GM18909 (cell line): Measurements from ENCODE around the gene PRR22.

Experiments
- ATAC-seq: cut with Tn5 transposase; IDR thresholded peaks from one replicate; pipeline ENCODE4 v1.9.1; 2021; ENCODE audit warnings: mild to moderate bottlenecking; ENCODE audit not compliant: unreplicated experiment, poor library complexity

Gene PRR22

DNA sequence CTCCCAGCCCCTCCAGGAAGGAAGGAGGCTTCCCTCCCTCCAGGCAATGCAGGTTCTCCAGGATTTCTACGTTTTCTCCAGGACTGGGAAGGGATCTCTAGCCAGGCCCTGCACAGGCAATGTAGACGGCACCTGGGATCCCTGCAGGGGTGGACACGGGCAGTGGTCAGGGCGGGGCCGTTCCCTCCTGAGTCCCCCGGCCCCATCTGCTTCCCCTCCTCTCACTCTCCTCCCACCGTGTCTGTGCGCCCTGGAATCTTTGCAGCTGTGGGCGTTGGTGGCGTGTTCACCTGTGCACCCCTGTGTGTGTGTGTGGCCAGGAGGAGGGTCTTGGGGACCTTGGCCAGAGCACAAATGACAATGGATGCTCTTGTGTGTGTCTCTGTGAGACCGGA lies 30.3 kb upstream of the PRR22 start:
- ATAC-seq = no peak

- ATAC-seq = no peak
Observed at GRCh38 chr19:5814123-5814851, 29.7 kb upstream of the PRR22 start.

GRCh38 chr19:5811117-5811516 lies 26.6 kb upstream of the PRR22 start:
- no peak for ATAC-seq

DNA sequence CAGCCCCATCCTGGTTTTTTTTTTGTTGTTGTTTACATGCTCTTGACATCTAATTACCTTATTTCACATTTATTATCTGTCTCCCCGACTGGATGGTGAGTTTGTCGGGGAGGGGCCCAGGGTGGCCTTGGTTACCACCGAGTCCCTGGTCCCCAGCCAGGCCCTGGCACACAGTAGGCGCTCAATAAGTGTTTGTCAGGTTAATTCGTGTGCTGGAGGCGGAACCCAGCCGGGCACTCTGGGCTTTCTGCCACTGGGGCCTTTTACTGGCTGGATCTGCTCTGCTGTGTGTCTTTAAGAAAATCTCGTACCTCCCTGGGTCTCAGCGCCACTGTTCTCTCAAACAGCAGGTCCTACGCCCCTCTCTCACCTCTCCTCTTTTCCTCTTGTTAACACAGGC lies 24.9 kb upstream of the PRR22 start:
- ATAC-seq = no peak

GRCh38 chr19:5809053-5809452 lies 24.5 kb upstream of the PRR22 start:
- no peak for ATAC-seq

- no peak for ATAC-seq
Observed at GRCh38 chr19:5808120-5808816, 23.7 kb upstream of the PRR22 start.

DNA sequence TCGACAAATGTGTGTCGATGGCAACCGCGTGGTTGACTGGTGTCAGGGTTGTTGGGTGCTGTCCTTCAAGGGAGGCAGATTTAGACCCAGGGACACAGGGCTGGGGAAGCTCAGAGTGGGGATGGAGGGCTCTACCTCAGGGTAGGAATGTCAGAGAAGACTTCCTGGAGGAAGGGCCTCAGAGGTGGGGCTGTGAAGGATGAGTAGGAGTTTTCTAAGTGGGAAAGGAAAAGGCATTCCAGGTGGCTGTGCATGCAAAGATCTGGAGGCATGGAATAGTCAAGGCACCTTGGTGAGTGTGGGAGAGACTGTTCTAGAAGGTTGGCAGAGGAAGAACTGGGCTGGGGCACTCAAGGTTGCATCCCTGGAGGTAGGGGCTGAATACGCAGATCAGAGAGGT lies 22.4 kb upstream of the PRR22 start:
- ATAC-seq = no peak

- no peak for ATAC-seq
Observed at GRCh38 chr19:5806133-5806489, 21.6 kb upstream of the PRR22 start.

GRCh38 chr19:5805462-5806132 lies 21.1 kb upstream of the PRR22 start:
- no peak for ATAC-seq

DNA sequence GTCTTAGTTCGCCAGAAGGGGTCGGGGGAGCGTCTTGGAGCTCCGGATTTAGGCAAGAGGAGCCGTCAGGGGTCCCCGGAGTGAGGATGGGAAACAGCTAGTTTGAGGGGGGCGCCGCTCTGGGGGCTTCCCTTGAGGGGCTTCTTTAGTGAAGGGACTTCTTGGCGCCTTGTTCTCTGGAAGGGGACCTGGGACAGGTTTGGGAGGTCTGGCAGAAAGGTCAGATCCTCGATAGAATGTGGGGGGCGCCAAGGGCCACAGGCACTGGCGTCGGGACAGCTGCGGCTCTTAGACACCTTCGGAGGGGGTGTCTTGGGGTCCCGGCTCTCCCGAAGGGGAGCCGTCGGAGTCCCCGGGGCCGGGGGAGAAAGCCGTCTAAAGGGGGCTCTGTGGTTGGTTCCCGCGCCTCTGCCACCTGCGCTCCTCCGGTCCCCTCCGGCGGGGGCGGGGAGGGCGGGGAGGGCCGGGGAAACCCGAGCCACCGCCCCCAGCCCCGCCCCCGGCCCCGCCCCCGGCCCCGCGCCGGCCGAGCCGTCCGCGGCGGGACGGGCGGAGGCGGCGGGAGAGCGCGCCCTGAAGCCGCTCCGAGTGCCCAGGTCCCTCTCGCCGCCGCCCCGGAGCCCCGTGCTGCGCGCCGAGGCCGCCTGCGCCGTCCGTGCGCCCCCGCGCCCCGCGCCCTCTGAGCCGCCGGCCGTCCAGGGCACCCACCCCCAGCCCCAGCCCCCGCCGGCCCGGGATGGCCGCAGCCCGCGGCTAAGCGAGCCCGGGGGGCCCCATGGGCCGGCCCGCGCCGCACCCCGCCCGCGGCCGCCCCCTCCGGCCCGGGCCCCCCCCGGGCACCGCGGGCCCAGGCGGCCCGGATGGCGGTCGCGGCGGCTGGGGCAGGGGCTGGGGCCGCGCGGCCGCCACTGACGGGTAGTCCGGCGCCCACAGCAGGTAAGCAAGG lies 20.2 kb upstream of the PRR22 start, which contains the start of gene NRTN:
Gene NRTN (plus strand): TSS at position 552 of the 946 bp plus-strand sequence. CDS start 19,099 bp downstream, outside the sequence.
- no peak for ATAC-seq

- ATAC-seq = peak; percentile 82
Observed at GRCh38 chr19:5803752-5804515, 19.4 kb upstream of the PRR22 start.

GRCh38 chr19:5803441-5803751 lies 18.9 kb upstream of the PRR22 start:
- no peak for ATAC-seq

GRCh38 chr19:5801796-5802619 lies 17.5 kb upstream of the PRR22 start:
- no peak for ATAC-seq

DNA sequence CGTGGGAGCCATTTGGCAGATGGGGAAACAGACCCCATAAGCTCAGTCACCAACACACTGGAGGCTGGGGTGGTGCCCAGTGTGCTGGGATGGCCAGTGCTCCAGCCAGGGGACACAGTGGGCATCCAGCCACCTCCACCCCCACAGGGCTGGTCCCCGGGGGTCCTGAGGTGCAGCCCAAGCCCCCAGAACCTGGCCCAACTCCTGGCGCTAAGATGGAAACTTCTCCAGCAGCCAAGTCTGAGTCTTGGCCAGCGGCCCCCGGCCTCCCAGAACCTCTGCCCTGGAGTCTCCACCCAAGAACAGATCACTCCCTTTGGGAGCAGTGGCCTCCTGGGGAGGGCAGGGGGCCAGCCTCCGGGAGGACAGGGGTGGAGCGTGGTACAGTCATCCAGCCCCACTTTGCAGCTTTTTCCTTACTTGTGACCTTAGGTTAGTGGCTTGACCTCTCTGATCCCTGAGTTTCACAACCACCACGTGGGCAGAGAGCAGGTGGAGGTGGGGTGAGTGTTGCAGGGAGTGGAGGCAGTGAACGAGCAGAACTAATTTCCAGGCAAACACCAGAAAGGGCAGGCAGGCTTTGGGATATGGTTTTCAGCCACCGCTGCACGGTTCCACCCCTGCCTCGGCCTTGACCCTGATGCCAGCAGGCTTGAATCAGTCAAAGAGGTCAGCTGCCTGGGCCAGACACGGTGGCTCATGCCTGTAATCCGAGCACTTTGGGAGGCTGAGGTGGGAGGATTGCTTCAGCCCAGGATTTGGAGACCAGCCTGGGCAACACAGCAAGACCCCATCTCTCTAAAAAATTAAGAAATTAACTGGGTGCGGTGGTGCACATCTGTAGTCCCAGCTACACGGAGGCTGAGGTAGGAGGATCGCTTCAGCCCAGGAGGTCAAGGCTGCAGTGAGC lies 16.1 kb upstream of the PRR22 start:
- ATAC-seq = no peak

DNA sequence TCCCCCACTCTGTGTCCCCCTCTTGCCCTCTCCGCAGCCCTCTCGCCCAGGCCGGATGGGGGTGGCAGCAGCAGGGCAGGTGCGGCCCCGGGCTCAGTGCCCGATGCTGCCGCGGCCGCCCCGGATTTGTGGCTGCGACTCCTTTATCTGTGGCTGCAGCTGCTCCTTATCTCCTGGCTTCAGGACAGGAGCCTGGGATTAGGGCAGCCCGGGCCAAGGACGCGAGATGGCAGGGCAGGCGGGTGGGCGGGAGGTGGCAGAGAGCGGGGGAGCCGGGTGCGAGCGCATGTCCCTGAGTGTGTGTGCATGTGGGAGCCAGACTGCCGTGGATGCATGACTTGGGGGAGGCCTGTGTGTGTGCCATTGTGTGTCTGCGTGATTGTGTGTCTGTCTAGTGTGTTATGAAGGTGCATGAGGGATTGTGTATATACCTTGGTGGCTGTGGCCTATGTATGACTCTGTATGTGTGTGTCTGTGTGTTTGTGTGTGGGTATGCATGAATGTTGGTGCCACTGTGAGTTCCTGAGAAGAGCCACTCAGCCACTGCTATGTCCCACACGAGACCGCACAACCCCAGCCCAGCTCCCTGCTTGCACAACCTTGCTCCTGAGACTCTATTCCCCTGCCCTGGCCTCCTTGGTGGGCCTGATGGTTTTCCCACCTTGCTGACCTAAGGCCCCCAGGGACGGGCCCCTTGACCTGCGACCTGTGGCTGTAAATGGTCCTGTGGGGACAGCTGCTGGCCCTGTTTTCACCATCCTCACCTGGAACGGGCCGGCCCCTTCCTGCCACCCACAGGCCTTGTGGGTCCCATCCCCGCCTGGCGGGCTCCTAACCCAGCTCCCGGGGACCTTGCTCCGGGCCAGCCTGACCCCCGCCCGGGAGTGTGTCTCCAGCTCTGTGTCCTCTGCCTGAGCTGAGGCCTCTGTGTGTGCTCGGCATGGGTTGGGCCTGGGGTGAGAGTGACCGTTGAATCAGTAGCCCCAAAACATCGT lies 15.0 kb upstream of the PRR22 start:
- no peak for ATAC-seq

GRCh38 chr19:5798244-5798643 lies 13.7 kb upstream of the PRR22 start:
- no peak for ATAC-seq
